Central memory CD4-positive, alpha-beta T cell (primary cell): ENCODE results near the gene HINT2.

Experiments
- DNase-seq: peaks from one replicate; pipeline ENCODE4 v3.0.0; 2022

HINT2 gene

DNA sequence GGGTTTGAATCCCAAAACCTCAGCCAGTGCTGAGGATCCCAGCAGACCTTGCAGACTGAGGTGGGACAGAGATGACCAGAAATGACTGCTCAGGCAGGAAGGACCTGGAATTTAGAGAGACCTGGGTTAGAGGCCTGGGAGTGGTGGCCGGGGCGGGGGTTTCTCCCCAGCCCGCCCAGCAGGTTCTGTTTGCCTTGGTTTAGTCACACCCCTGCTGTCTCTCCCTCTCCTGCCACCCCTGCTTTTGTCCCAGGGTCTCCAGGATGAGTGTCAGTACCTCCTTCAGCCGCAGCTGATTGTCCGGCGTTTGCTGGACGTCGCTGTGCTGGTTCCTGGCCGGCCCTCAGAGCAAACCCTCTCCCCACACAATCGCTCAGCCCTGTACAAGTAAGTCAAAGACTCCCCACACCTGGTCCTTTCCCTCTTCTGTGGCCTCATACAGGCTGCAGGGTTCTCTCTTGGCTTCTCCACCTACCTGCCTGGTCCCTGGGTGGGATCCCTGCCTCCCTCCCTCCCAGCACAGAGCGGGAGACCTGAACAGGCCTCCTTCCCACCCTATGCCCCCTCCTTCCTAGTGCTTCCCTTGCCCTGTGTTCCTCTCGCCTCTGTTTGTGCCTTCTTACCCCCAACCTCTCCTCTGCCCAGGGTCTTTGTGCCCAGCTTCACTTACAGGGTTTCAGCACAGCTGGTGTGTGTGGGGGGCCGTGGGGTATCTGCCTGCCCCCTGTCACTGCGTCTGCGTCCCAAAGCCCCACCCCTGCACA is 26.2 kb upstream of the HINT2 start:
- no peak for DNase-seq

- no peak for DNase-seq
These were observed 25.1 kb upstream of the HINT2 start for GRCh38 chr9:35839926-35840325.

DNA sequence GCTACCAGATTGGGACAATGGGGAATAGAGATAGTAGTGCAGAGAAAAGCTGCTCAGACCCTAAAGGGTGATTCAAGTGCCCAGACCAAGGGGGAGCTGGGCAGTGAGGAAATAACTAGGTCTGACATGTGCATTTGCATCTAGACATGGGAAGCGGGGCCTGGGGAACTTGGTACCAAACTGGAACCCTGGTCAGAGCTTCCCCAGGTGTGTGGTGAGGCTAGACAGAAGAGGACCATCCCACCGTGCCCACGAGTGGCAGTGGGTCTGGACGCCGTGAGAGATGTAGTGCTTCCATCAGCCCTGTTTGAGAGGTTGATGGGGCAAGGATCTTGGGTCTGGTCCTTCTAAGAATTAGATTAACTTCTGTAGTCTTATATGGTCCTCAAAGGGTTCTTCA is 21.8 kb upstream of the HINT2 start:
- DNase-seq = no peak

- no peak for DNase-seq
These were observed 20.9 kb upstream of the HINT2 start for GRCh38 chr9:35835766-35836165.

DNA sequence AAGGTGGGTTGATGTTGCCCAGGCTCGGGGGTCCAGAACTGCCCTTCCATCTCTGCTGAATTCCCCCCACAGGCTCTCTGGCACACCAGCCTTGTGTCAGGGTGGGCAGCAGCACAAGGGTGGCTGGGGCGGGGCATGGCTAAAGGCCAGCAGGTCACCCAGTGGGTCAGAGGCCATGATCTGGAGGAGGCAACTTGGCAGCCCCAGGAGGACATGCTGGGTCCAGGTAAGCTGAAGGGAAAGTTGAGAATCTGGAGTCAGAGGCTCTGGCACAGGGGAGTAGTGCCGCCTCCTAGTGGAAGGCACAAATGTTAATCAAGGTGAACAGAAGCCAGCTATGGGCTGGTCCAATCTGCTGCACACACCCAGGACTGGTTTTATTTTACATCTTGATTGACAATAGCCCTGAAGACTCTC is 20.4 kb upstream of the HINT2 start:
- DNase-seq = no peak

DNA sequence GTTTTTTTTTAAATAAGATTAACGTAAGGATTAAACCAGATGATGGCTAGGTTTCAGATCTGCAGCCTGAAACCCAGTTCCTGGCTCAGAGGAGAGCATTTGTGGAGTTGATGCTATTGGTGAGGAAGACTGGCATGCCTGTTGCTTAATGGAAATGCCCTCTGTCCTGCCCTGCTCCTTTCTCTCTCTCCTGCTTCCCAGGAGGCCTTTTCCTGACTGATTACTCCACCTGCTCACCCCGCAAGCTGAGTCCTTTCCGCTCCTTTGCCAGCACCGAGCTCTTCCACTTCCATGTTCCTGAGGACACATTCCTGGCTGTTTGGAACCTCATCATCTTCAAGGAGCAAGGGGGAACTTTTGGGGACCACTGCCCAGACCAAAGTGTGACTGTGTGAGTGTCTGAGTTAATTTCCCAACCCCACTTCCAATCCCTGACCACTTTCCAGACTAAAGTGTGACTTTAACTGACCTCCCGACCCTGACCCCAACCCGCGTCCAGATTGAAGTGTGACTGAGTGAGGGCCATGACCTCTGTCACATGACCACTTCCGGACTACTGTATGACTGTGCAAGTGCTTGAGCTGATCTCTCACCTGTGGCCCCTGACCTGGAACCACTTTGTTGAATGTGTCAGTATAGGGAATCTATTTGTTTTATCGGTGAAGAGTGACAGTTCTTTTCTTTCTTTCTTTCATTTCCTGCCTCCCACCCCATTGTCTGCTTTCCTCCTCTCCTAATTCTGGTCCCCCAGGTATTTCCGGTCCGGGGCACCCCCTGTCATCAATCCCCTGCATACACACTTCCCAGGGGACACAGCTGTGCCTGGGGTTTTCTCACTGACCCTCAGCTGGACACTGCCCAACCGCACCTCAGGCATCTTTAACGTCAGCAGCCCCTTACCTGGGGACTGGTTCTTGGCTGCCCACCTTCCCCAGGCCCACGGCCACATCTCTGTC is 19.7 kb upstream of the HINT2 start:
- no peak for DNase-seq

DNA sequence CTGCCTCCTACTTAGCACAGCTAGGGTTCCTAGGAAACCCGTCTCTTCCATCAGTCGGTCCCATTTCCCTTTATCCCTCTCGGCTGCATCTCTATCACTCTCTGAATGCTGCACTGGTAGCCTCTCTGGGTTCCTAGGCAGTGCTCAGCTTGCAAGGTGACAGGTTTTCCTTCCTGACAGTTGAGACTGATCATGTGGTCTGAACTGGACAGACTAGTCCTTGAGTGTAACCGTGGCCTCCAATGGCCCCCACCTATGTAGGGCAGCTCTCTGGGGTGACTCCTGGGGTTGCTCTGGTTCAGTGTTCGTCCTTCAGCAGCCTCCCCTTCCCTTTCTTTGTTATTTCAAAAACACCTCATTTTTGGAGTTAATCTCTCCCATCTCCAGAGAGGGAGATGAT is 18.0 kb upstream of the HINT2 start:
- DNase-seq = no peak

DNA sequence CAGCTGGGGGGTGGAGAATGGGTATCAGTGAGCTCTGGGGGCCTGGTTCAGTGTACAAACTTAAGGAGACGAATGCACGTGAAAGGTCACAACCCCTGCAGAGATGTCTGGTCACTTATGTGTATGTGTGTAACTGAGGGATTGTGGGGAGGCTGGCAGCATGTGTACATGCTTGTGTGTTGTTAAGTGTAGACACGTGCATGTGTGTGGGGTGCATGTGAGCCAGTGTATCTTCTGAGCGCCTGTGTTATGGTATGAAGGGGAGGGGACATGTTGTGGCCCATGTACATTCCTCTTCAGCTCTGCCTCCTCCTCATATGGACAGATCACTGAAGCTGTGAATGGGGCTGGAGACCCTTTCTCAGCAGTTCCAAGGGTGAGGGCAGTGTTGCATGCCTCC is 16.2 kb upstream of the HINT2 start:
- DNase-seq = no peak

DNA sequence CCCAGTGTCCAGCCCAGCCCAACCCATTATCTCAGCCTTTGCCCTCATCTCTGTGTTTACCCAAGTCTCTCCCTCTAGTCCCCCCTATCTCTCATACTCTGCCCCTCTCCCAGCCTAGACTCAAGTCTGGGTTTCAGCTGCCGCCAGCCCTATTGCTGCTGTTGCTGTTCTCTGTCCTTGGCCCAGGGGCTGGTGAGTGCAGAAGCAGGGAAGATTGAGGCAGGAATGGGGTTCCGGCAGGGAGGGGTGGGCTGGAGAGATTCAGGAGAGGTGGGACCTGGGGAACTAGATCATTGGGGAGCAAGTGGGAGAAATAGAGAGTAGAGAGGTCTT is 14.9 kb upstream of the HINT2 start:
- no peak for DNase-seq

DNA sequence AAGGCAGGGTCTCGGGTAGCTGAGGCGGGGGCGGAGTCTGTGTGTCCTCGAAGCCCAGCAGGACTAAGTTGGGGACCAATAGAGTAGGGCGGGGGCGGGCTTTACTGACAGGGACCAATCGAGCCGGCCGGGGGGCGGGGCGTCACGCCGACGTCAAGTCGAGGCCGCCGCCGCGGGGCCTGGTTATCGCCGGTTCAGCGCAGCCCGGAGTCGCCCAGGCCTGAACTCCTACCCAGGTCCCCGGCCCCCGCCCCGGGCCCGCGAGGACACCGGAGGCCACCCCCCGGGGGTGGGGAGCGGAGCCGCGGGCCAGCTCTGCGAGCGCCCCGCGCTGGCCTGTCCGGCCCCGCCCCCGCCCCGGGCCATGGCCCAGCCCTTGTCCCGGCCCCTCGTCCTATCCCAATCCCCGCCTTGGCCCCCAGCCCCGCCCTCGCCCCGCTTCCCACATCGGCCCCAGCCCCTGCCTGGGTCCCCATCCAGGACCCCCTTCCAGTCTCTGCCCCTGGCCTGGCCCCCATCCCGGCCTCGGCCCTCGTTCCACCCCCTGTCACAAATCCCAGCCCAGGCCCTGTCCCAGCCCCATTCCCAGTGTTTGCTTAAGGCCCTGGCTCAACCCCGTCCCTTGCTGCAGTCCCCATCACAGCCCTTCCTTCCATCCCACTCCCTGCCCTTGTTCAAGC is 14.4 kb upstream of the HINT2 start, which contains the start of gene TMEM8B:
TMEM8B (plus strand) TSS at position 145 of the 680 bp plus-strand sequence; CDS start at position 365, 220 bp downstream.
- DNase-seq = peak; percentile 84

DNA sequence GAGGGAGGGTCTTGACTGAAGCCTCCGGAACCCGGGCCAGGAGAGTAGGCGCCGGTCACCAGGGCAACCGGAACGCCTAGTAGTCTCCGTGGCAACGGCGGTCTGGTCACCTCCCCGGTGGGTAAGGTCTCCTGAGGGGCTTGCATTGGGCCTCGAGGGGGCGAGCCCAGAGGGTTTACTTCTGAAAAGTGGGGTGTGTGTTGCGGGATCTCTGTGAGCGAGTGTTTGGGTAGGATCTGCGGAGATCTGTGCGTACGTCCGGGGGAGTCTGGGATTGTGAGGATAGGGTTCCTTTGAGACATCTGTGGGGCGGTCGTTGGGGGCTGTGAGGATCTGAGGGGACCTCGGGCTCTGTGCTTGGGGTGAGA is 13.9 kb upstream of the HINT2 start, which contains the start of gene FAM221B:
FAM221B (minus strand) TSS at position 17 of the 368 bp plus-strand sequence. CDS start 2,571 bp downstream, outside the sequence.
- DNase-seq = no peak

- no peak for DNase-seq
These were observed 12.6 kb upstream of the HINT2 start for GRCh38 chr9:35827486-35827885.

- DNase-seq = peak; percentile 48
These were observed 11.3 kb upstream of the HINT2 start for GRCh38 chr9:35826071-35826701.

GRCh38 chr9:35822926-35823325 is 8.1 kb upstream of the HINT2 start:
- DNase-seq = no peak

DNA sequence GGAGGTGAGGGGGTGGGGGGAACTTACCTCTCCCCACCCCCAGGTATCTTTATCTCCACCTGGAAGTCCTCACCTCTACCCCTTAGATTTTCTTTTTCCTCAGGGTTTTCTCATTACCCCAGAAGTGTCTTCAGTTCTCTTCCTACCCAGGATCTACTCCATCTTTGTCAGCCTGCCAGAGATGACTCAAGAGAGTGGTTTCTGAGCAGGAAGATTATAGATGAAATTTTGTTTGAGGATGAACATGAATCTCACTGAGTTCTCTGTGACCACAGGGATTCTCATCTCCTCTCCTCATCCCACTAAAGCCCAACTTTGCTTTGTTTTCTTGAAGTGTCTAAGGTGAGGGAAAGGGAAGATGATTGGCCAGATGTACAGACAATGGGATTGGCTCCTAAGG is 5.2 kb upstream of the HINT2 start:
- no peak for DNase-seq

DNA sequence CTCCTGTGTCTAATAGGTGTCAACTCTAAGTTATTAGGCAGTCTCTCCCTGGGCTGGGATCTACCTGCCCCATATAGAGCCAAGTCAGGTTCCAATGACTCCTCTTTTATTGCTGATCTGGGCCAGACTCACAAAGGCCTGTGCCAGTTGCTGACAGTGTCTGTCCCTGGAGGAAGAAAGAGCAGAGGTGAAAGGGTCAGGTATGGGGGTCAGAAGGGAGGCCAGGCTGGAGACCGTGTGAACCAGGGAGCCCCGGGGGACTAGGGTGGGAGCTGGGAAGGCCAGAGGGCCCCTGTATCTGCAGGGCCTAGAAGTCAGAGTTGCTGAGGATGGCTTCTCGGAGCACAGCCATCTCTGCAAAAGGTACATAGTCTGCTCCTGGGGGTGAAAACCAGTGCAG is 3.5 kb upstream of the HINT2 start:
- no peak for DNase-seq

GRCh38 chr9:35816708-35817107 is 1.9 kb upstream of the HINT2 start:
- no peak for DNase-seq

- DNase-seq = no peak
These were observed 569 bp downstream of the HINT2 start for GRCh38 chr9:35814106-35814840.

DNA sequence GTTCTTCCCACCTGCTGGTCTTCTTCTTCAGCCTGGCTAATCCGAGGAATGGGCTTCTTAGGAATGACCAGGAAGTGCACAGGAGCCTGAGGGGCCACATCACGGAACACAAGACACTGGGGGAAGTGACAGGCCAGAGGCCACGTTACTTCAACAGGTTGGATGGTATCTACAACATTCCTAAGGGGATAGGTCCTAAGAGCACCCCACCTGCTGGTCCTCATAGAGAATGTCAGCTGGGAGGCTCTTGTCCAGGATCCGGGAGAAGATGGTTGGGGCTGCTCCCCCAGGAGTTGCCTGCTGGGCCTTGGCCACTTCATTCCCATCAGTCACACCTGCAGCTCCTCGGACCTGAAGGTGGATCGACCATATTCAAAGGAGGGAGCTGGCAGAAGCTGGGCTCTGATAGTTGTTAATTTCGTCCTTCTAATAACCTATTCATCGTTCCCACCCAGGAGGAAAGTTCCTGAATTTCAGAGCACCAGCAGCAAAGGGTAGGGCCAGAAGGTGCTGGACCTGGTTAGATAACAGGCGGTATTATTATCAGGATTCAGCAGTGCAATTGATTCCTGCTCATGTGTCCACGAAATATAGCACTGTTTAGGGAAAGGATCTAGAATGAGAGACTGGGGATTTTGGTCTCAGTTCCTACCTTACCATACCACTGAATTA is 1.3 kb downstream of the HINT2 start:
- DNase-seq = no peak

DNA sequence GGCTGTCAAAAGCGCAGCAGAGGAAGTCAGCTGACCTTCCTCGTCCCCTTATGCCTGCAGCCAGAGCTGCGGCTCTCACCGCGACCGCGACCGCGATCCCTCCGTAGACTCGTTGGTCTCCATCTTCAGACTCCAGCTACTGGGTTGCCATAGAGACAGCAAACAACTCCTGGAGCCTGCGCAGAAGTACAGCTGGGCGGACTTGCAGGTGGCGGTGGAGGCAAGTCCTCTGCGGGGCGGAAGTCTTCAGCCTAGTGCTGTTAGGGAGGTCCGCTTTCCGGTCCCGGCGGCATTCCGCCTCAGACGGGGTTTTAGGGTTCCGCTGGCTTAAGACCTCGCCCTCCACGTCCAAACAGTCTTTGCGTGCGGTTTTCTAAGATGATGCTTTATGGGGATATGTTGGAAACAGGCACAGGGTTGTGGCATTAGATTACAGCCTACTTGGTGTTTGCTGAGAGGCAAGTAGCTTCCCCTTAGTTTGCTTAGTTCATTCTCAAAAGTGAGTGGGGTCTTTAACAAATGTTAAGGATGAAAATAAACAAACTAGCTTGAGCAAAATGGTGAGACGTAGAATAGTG is 2.7 kb downstream of the HINT2 start, which contains the start of gene SPAG8:
SPAG8 (minus strand) TSS at position 238 of the 578 bp plus-strand sequence; CDS start at position 123, 115 bp downstream.
- DNase-seq = peak; percentile 98
